CD8-positive, alpha-beta memory T cell (primary cell): ENCODE measurements around the gene GNLY. TPM values are rescaled to one million over a fixed set of nuclear protein-coding genes. Genes with fewer than 3 reads are reported as not detected.

ENCODE experiments used
- CTCF ChIA-PET: fragments of 350-600 bp; sonication (Branson Sonifier 250); formaldehyde crosslinking; loops from one replicate; lab custom pipeline; 2021; ENCODE audit warnings: antibody characterized with exemption; lab: Charles Lee
- POLR2A ChIA-PET: fragments of 350-600 bp; sonication (Branson Sonifier 250); formaldehyde crosslinking; loops from one replicate; lab custom pipeline; 2021; ENCODE audit warnings: antibody characterized with exemption; lab: Charles Lee
- DNase-seq, 5 donors: peaks; one replicate each; pipeline versions ENCODE4 v3.0.0 to v3.0.0-alpha.2; 2020 to 2022; ENCODE audit warnings: mixed read lengths in 1 of 5
- H3K27ac ChIP-seq: one replicate; pipeline ENCODE4 v1.7.0; 2013; ENCODE audit warnings: low read depth, mild to moderate bottlenecking, low read length, moderate library complexity
- H3K27me3 ChIP-seq: 2 replicates; pipeline ENCODE4 v1.7.0; 2013; ENCODE audit warnings: low read length, mild to moderate bottlenecking; ENCODE audit not compliant: insufficient read depth, poor library complexity, severe bottlenecking
- H3K36me3 ChIP-seq: 2 replicates; pipeline ENCODE4 v1.7.0; 2013; ENCODE audit warnings: mild to moderate bottlenecking, low read length, moderate library complexity; ENCODE audit not compliant: insufficient read depth
- H3K4me1 ChIP-seq: 2 replicates; pipeline ENCODE4 v1.7.0; 2013; ENCODE audit warnings: mild to moderate bottlenecking, low read length, moderate library complexity; ENCODE audit not compliant: insufficient read depth
- H3K4me3 ChIP-seq: 2 replicates; pipeline ENCODE4 v1.7.0; 2013; ENCODE audit warnings: mild to moderate bottlenecking, low read length
- H3K9me3 ChIP-seq: 2 replicates; pipeline ENCODE4 v1.7.0; 2013; ENCODE audit warnings: mild to moderate bottlenecking, low read length
- H3K27ac Mint-ChIP-seq, 8 donors: one replicate each; pipeline ENCODE4 v1.8.0; 2020 to 2021; ENCODE audit warnings: mixed read lengths in 8 of 8, mild to moderate bottlenecking in 6 of 8, inconsistent platforms in 3 of 8, moderate library complexity in 3 of 8
- H3K27me3 Mint-ChIP-seq, 2 donors: one replicate each; pipeline ENCODE4 v1.8.0; 2020 to 2021; ENCODE audit warnings: mixed read lengths in 2 of 2, mild to moderate bottlenecking in 1 of 2, moderate library complexity in 1 of 2
- H3K36me3 Mint-ChIP-seq, 3 donors: one replicate each; pipeline ENCODE4 v1.8.0; 2020 to 2021; ENCODE audit warnings: mixed read lengths in 3 of 3, inconsistent platforms in 1 of 3, mild to moderate bottlenecking in 1 of 3
- H3K4me1 Mint-ChIP-seq, 3 donors: one replicate each; pipeline ENCODE4 v1.8.0; 2020 to 2021; ENCODE audit warnings: mixed read lengths in 3 of 3, inconsistent platforms in 1 of 3, mild to moderate bottlenecking in 1 of 3
- H3K4me3 Mint-ChIP-seq, 7 donors: one replicate each; pipeline ENCODE4 v1.8.0; 2020 to 2021; ENCODE audit warnings: mixed read lengths in 7 of 7, mild to moderate bottlenecking in 6 of 7, moderate library complexity in 4 of 7, inconsistent platforms in 2 of 7
- H3K9me3 Mint-ChIP-seq, 5 donors: one replicate each; pipeline ENCODE4 v1.8.0; 2020 to 2022; ENCODE audit warnings: mixed read lengths in 5 of 5, mild to moderate bottlenecking in 3 of 5, moderate library complexity in 2 of 5, inconsistent platforms in 1 of 5
- polyA plus RNA-seq: library from polyadenylated mRNA; unstranded; fragments of 300-500 nt; fragmentation: Illumina TruSeq; gene quantifications from one replicate; pipeline ENCODE4 v1.2.3, GENCODE V29; 2021
- total RNA-seq, 2 experiments: library from RNA; stranded (reverse); gene quantifications; one replicate each; pipeline ENCODE4 v1.2.3, GENCODE V29; 2021

The GNLY gene
- total and polyA plus RNA-seq, 3 experiments from 2014 or later, result 7.7 to 953 (median 9.0) TPM

- Mint-ChIP-seq H3K27me3 (peaks cover 3 to 7% of the 10 kb centered on the region in 2 donors), H3K4me3 (peak overlapping the region in 6 of 7 donors; percentile 29 to 64 (median 46)), H3K27ac (peak overlapping the region in 5 of 8 donors; percentile 3 to 82 (median 52)), H3K36me3 (no peaks in the 10 kb centered on the region), H3K4me1 (peaks cover 9 to 16% (median 10%) of the 10 kb centered on the region in 3 donors), H3K9me3 (no peaks in the 10 kb centered on the region)
- no peak overlapping the region for H3K4me3 ChIP-seq
- H3K27me3 ChIP-seq, result no peaks in the 10 kb centered on the region
- POLR2A ChIA-PET, result no interaction called here
- H3K9me3 ChIP-seq, result no peaks in the 10 kb centered on the region
- no peak for DNase-seq
- H3K27ac ChIP-seq, result no peak overlapping the region
- H3K36me3 ChIP-seq, result no peaks in the 10 kb centered on the region
- peaks cover 7% of the 10 kb centered on the region for H3K4me1 ChIP-seq
- CTCF ChIA-PET, result interaction anchor here (1.4 kb wide), 1 partner anchor 12 kb away, joined by 3 read pairs; no protein-coding TSS in a partner anchor
Observed at GRCh38 chr2:85681372-85681763, 12.8 kb upstream of the GNLY start.

- CTCF ChIA-PET, result interaction anchor here (1.4 kb wide), 1 partner anchor 11 kb away, joined by 3 read pairs; no protein-coding TSS in a partner anchor
- no peak for DNase-seq
Observed at GRCh38 chr2:85681776-85682175, 12.4 kb upstream of the GNLY start.

GRCh38 chr2:85682378-85682777 is 11.8 kb upstream of the GNLY start:
- H3K9me3 Mint-ChIP-seq, result no peaks in the 10 kb centered on the region
- DNase-seq, result no peak
- CTCF ChIA-PET, result no interaction called here
- Histone ChIP-seq H3K27me3 (no peaks in the 10 kb centered on the region), H3K27ac (no peak overlapping the region), H3K36me3 (no peaks in the 10 kb centered on the region), H3K4me3 (no peak overlapping the region), H3K9me3 (no peaks in the 10 kb centered on the region), H3K4me1 (peaks cover 7% of the 10 kb centered on the region)
- peaks cover 9 to 16% (median 10%) of the 10 kb centered on the region in 3 donors for H3K4me1 Mint-ChIP-seq
- POLR2A ChIA-PET, result no interaction called here
- H3K36me3 Mint-ChIP-seq, result no peaks in the 10 kb centered on the region
- H3K27ac Mint-ChIP-seq, result no peak overlapping the region
- H3K4me3 Mint-ChIP-seq, result peak overlapping the region in 1 of 7 donors; percentile 38
- H3K27me3 Mint-ChIP-seq, result peaks cover 3 to 7% of the 10 kb centered on the region in 2 donors

More at GRCh38 chr2:85681776-85682175, 12.4 kb upstream of the GNLY start:
- H3K4me1 Mint-ChIP-seq, result peaks cover 9 to 16% (median 10%) of the 10 kb centered on the region in 3 donors
- H3K27ac Mint-ChIP-seq, result peak overlapping the region in 1 of 8 donors; percentile 3
- Histone ChIP-seq H3K9me3 (no peaks in the 10 kb centered on the region), H3K4me1 (peaks cover 7% of the 10 kb centered on the region), H3K27me3 (no peaks in the 10 kb centered on the region), H3K27ac (no peak overlapping the region), H3K36me3 (no peaks in the 10 kb centered on the region), H3K4me3 (no peak overlapping the region)
- H3K36me3 Mint-ChIP-seq, result no peaks in the 10 kb centered on the region
- POLR2A ChIA-PET, result no interaction called here
- no peaks in the 10 kb centered on the region for H3K9me3 Mint-ChIP-seq
- peaks cover 3 to 7% of the 10 kb centered on the region in 2 donors for H3K27me3 Mint-ChIP-seq
- peak overlapping the region in 4 of 7 donors; percentile 29 to 63 (median 32) for H3K4me3 Mint-ChIP-seq

GRCh38 chr2:85684380-85684779 is 9.8 kb upstream of the GNLY start:
- peaks cover 3 to 6% of the 10 kb centered on the region in 2 donors for H3K27me3 Mint-ChIP-seq
- Histone ChIP-seq H3K4me1 (peaks cover under 1% of the 10 kb centered on the region), H3K4me3 (no peak overlapping the region), H3K36me3 (no peaks in the 10 kb centered on the region), H3K27me3 (no peaks in the 10 kb centered on the region), H3K27ac (no peak overlapping the region), H3K9me3 (no peaks in the 10 kb centered on the region)
- ChIA-PET POLR2A (no interaction called here), CTCF (interaction anchor here (1.3 to 2.1 kb wide), 3 partner anchors 11 to 47 kb away, joined by 3 to 4 read pairs (median 3); no protein-coding TSS in a partner anchor)
- H3K9me3 Mint-ChIP-seq, result no peaks in the 10 kb centered on the region
- no peak overlapping the region for H3K27ac Mint-ChIP-seq
- peaks cover 0 to 10% (median 4%) of the 10 kb centered on the region in 3 donors for H3K4me1 Mint-ChIP-seq
- H3K4me3 Mint-ChIP-seq, result no peak overlapping the region
- no peaks in the 10 kb centered on the region for H3K36me3 Mint-ChIP-seq
- DNase-seq, result no peak

GRCh38 chr2:85684806-85685205 is 9.4 kb upstream of the GNLY start:
- Mint-ChIP-seq H3K27ac (no peak overlapping the region), H3K9me3 (no peaks in the 10 kb centered on the region), H3K27me3 (peaks cover 3 to 6% of the 10 kb centered on the region in 2 donors), H3K4me3 (no peak overlapping the region), H3K36me3 (no peaks in the 10 kb centered on the region), H3K4me1 (peaks cover 0 to 10% (median 4%) of the 10 kb centered on the region in 3 donors)
- H3K27ac ChIP-seq, result no peak overlapping the region
- H3K27me3 ChIP-seq, result no peaks in the 10 kb centered on the region
- no peaks in the 10 kb centered on the region for H3K36me3 ChIP-seq
- no peak for DNase-seq
- H3K9me3 ChIP-seq, result no peaks in the 10 kb centered on the region
- no peak overlapping the region for H3K4me3 ChIP-seq
- ChIA-PET CTCF (interaction anchor here (1.0 to 2.1 kb wide), 3 partner anchors 23 to 48 kb away, joined by 3 to 4 read pairs (median 3); no protein-coding TSS in a partner anchor), POLR2A (no interaction called here)
- H3K4me1 ChIP-seq, result no peaks in the 10 kb centered on the region

DNA sequence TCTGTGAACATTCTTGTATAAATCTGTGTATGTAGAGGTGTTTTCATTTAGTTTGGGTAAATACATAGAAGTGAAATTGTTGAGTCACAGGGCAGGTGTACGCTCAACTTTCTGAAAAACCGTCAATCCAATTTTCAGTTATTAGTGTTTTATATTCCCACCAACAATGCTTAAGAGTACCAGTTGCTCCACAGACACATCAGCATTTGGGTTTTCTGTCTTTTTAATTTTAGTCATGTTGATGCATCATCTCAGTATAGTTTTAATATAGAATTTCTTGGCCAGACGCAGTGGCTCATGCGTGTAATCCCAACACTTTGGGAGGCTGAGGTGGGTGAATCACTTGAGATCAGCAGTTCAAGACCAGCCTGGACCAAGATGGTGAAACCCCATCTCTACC is 3.2 kb upstream of the GNLY start:
- H3K36me3 Mint-ChIP-seq, result no peaks in the 10 kb centered on the region
- Histone ChIP-seq H3K9me3 (no peaks in the 10 kb centered on the region), H3K36me3 (no peaks in the 10 kb centered on the region), H3K27me3 (no peaks in the 10 kb centered on the region), H3K27ac (no peak overlapping the region), H3K4me1 (no peaks in the 10 kb centered on the region), H3K4me3 (no peak overlapping the region)
- ChIA-PET POLR2A (no interaction called here), CTCF (no interaction called here)
- H3K4me1 Mint-ChIP-seq, result peaks cover 0 to 8% (median 0%) of the 10 kb centered on the region in 3 donors
- H3K27ac Mint-ChIP-seq, result no peak overlapping the region
- peaks cover 4 to 7% of the 10 kb centered on the region in 2 donors for H3K27me3 Mint-ChIP-seq
- H3K4me3 Mint-ChIP-seq, result no peak overlapping the region
- no peak for DNase-seq
- no peaks in the 10 kb centered on the region for H3K9me3 Mint-ChIP-seq

DNA sequence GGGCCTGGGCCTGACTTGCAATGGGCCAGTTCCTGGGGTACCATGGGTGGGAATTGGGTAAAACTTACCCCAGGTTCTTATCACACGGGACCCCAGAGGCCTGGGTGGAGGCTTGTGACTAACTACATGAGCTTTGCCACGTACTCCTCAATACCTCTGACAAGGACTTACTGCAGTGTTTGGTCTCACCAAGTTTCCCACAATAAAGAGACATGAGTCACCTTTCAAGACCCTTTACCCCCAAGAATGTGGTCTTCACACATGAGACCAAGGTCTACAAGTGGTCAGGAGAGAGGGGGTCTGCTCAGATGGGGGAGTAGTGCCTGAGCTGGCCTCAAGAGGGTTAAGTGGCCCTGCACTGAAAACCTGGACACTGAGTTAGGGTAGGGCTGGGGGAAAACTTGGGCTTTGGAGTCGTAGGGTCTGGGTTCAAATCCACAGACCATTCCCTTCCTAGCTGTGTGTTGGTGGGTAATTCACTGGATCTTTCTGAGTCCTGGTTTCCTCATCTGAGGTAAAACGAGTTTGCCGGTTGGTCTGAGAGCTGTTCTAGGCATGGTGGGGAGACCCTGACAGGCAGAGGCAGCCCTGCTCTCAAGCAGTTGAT is 2.0 kb upstream of the GNLY start:
- peaks cover 4 to 5% of the 10 kb centered on the region in 2 donors for H3K27me3 Mint-ChIP-seq
- H3K36me3 Mint-ChIP-seq, result no peaks in the 10 kb centered on the region
- peaks cover 0 to 8% (median 0%) of the 10 kb centered on the region in 3 donors for H3K4me1 Mint-ChIP-seq
- no peak overlapping the region for H3K27ac ChIP-seq
- H3K4me3 ChIP-seq, result no peak overlapping the region
- H3K36me3 ChIP-seq, result no peaks in the 10 kb centered on the region
- peak overlapping the region in 2 of 7 donors; percentile 37 to 54 for H3K4me3 Mint-ChIP-seq
- H3K4me1 ChIP-seq, result no peaks in the 10 kb centered on the region
- no peaks in the 10 kb centered on the region for H3K27me3 ChIP-seq
- H3K27ac Mint-ChIP-seq, result peak overlapping the region in 6 of 8 donors; percentile 36 to 92 (median 64)
- CTCF ChIA-PET, result interaction anchor here (1.5 to 1.9 kb wide), 2 partner anchors 14 to 15 kb away, joined by 4 read pairs; no protein-coding TSS in a partner anchor
- H3K9me3 Mint-ChIP-seq, result no peaks in the 10 kb centered on the region
- no peaks in the 10 kb centered on the region for H3K9me3 ChIP-seq
- POLR2A ChIA-PET, result no interaction called here
- no peak for DNase-seq

- Histone ChIP-seq H3K4me3 (no peak overlapping the region), H3K4me1 (no peaks in the 10 kb centered on the region), H3K27ac (no peak overlapping the region), H3K27me3 (no peaks in the 10 kb centered on the region), H3K9me3 (no peaks in the 10 kb centered on the region), H3K36me3 (no peaks in the 10 kb centered on the region)
- peaks cover 0 to 8% (median 0%) of the 10 kb centered on the region in 3 donors for H3K4me1 Mint-ChIP-seq
- no peak for DNase-seq
- H3K4me3 Mint-ChIP-seq, result peak overlapping the region in 6 of 7 donors; percentile 66 to 92 (median 77)
- H3K27me3 Mint-ChIP-seq, result peaks cover 4 to 5% of the 10 kb centered on the region in 2 donors
- ChIA-PET POLR2A (no interaction called here), CTCF (no interaction called here)
- no peaks in the 10 kb centered on the region for H3K36me3 Mint-ChIP-seq
- H3K27ac Mint-ChIP-seq, result peak overlapping the region in 6 of 8 donors; percentile 63 to 93 (median 84)
- H3K9me3 Mint-ChIP-seq, result no peaks in the 10 kb centered on the region
Observed at GRCh38 chr2:85695121-85695520, 963 bp downstream of the GNLY start.
